CD14-positive monocyte (primary cell): ENCODE measurements around the gene CYTH4. TPM values are rescaled to one million over a fixed set of nuclear protein-coding genes. Genes with fewer than 3 reads are reported as not detected.
A peak's percentile ranks its signal among the peaks of the same experiment; 100 is the strongest.

Experiments
- DNase-seq, 3 donors: peaks; one replicate each; pipeline ENCODE4 v3.0.0-alpha.2; 2011 to 2022
- H2AFZ ChIP-seq: 2 replicates; pipeline ENCODE4 v1.6.0; 2012; ENCODE audit warnings: mild to moderate bottlenecking, low read depth, low read length, inconsistent platforms; ENCODE audit not compliant: insufficient read depth, poor library complexity, severe bottlenecking
- H3K27ac ChIP-seq, 2 donors: 1 replicate in 1 of 2; 2 replicates in 1 of 2; pipeline ENCODE4 v1.5.1; 2012 to 2013; ENCODE audit warnings: low read length in 2 of 2, control low read depth in 1 of 2, inconsistent platforms in 1 of 2, low read depth in 1 of 2, mild to moderate bottlenecking in 1 of 2
- H3K27me3 ChIP-seq, 2 donors: one replicate each; pipeline versions ENCODE4 v1.6.0 to v1.6.1; 2011 to 2013; ENCODE audit warnings: low read length in 2 of 2; ENCODE audit not compliant: control insufficient read depth in 2 of 2, insufficient read depth in 2 of 2
- H3K36me3 ChIP-seq, 2 donors: replicated peaks in 1 of 2; 1 replicate in 1 of 2; 2 replicates in 1 of 2; pipeline versions ENCODE4 v1.5.1 to v1.6.1; 2012 to 2013; ENCODE audit warnings: low read length in 2 of 2, control low read depth in 1 of 2, inconsistent platforms in 1 of 2, mild to moderate bottlenecking in 1 of 2; ENCODE audit not compliant: insufficient read depth in 2 of 2, control insufficient read depth in 1 of 2
- H3K4me1 ChIP-seq, 2 donors: 1 replicate in 1 of 2; 2 replicates in 1 of 2; pipeline versions ENCODE4 v1.5.1 to v1.6.1; 2012 to 2013; ENCODE audit warnings: low read length in 2 of 2, control low read depth in 1 of 2, inconsistent platforms in 1 of 2, mild to moderate bottlenecking in 1 of 2, moderate library complexity in 1 of 2; ENCODE audit not compliant: insufficient read depth in 2 of 2, control insufficient read depth in 1 of 2
- H3K4me2 ChIP-seq: replicated peaks from 2 replicates; pipeline ENCODE3; 2012; ENCODE audit warnings: low read length, moderate library complexity, mild to moderate bottlenecking; ENCODE audit not compliant: poor library complexity, severe bottlenecking; ENCODE audit errors: extremely low read depth
- H3K4me3 ChIP-seq, 3 experiments: fragments of 200-600 bp in 1 of 3; sonication (generic) in 1 of 3; replicated peaks in 1 of 3; 1 replicate in 2 of 3; 2 replicates in 1 of 3; pipeline ENCODE4 v1.5.1; 2011 to 2013; ENCODE audit warnings: low read length in 3 of 3, mild to moderate bottlenecking in 3 of 3, control low read depth in 2 of 3, low read depth in 2 of 3, inconsistent platforms in 1 of 3, moderate library complexity in 1 of 3
- H3K79me2 ChIP-seq: 2 replicates; pipeline ENCODE4 v1.6.0; 2012; ENCODE audit warnings: mild to moderate bottlenecking, control low read depth, inconsistent platforms, low read length, moderate library complexity; ENCODE audit not compliant: insufficient read depth
- H3K9ac ChIP-seq: 2 replicates; pipeline ENCODE4 v1.6.0; 2017; ENCODE audit warnings: low read length, mild to moderate bottlenecking; ENCODE audit not compliant: insufficient read depth, poor library complexity, severe bottlenecking
- H3K9me3 ChIP-seq, 2 donors: replicated peaks in 1 of 2; 1 replicate in 1 of 2; 2 replicates in 1 of 2; pipeline versions ENCODE4 v1.5.1 to v1.6.1; 2012 to 2013; ENCODE audit warnings: low read length in 2 of 2, control low read depth in 1 of 2; ENCODE audit not compliant: control insufficient read depth in 1 of 2, insufficient read depth in 1 of 2
- H4K20me1 ChIP-seq: 2 replicates; pipeline ENCODE4 v1.6.0; 2012; ENCODE audit warnings: mild to moderate bottlenecking, low read length, control low read depth, moderate library complexity; ENCODE audit not compliant: insufficient read depth
- H3K27ac Mint-ChIP-seq, 7 donors: one replicate each; pipeline ENCODE4 v1.8.0; 2020; ENCODE audit warnings: mild to moderate bottlenecking in 7 of 7, mixed read lengths in 7 of 7, moderate library complexity in 6 of 7, inconsistent platforms in 2 of 7
- H3K27me3 Mint-ChIP-seq, 3 donors: one replicate each; pipeline ENCODE4 v1.8.0; 2021 to 2022; ENCODE audit warnings: low read depth in 3 of 3, mild to moderate bottlenecking in 3 of 3, mixed read lengths in 3 of 3, moderate library complexity in 3 of 3, inconsistent platforms in 1 of 3
- H3K36me3 Mint-ChIP-seq, 2 donors: one replicate each; pipeline ENCODE4 v1.8.0; 2020; ENCODE audit warnings: mixed read lengths in 2 of 2, inconsistent platforms in 1 of 2, mild to moderate bottlenecking in 1 of 2
- H3K4me1 Mint-ChIP-seq: one replicate; pipeline ENCODE4 v1.8.0; 2020; ENCODE audit warnings: mild to moderate bottlenecking, mixed read lengths
- H3K4me3 Mint-ChIP-seq, 2 donors: one replicate each; pipeline ENCODE4 v1.8.0; 2020; ENCODE audit warnings: mild to moderate bottlenecking in 2 of 2, mixed read lengths in 2 of 2, moderate library complexity in 1 of 2
- H3K9me3 Mint-ChIP-seq, 7 donors: one replicate each; pipeline ENCODE4 v1.8.0; 2020 to 2022; ENCODE audit warnings: mixed read lengths in 7 of 7, mild to moderate bottlenecking in 6 of 7, moderate library complexity in 6 of 7, inconsistent platforms in 2 of 7
- WGBS: methylation state at CpG from one replicate; pipeline ENCODE4 v1.1.5; 2013; ENCODE audit warnings: missing lambda C conversion rate; ENCODE audit not compliant: insufficient coverage; 5-methylcytosine and 5-hydroxymethylcytosine counted together
- intact Hi-C, 2 donors: fragments of 100-400 bp; cut with micrococcal nuclease; formaldehyde crosslinking; loops; one replicate each; pipeline versions ENCODE4 v1.15.0 to v1.15.1; 2023
- polyA plus RNA-seq, 3 donors: library from polyadenylated mRNA; depleted of rRNA in 1 of 3; unstranded in 2 of 3; stranded (reverse) in 1 of 3; fragments of 300-500 nt in 2 of 3; fragments of >200 nt in 1 of 3; fragmentation: Illumina TruSeq in 2 of 3; gene quantifications; 1 replicate in 2 of 3; 2 replicates in 1 of 3; pipeline ENCODE4 v1.2.3, GENCODE V29; 2012 to 2021
- TF ChIP-seq, protein P1 (sequence below): fragments of 200-600 bp; IDR thresholded peaks from one replicate; pipeline ENCODE4 v1.8.0; 2022; ENCODE audit warnings: antibody characterized with exemption, mild to moderate bottlenecking

The CYTH4 gene
- polyA plus RNA-seq, 3 donors, result 51.0 to 254 (median 70.0) TPM

DNA sequence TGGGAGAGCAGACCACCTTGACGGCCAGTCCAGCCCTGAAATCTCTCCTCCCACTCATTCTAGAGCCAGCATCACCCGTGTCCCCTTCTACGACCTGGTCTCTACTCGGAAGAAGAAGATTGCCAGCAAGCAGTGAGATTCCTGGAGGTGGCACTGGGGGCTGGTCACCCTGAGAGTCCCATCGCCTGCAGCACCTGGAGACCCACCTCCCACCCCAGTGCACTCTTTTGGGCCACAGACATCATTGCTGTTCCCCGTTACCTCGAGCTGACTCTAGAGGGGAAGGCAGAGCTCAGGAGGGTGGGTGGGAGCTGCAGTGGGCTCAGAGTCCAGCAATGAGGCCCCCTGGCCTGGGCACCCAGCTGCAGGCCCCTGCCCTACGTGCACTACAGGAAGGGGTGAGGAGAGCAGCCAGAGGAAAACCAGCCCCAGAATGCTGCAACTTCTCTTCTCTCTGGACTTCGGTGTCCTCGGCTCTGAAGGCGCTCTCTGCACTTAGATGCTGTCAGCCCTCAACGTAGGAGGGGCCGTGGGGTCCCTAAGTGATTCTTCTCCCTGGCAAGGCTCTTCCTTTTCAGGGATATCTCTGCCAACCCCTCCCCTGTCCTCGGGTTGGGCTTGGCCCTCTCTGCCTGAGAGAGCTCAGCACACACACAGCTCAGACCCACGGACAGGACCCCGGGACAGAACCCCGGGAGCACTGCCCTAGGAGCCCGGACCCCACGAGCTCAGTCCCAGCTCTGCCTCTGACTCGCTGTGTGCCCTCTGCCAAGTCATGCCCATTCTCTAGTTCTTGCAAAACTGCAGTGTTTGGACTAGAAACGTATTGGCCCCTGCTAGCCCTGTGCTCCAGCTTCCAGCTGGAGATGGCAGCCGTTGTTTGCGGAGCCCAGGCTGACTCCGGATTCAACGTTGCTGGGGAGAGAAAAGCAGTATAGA is 31.3 kb downstream of the CYTH4 start:
- Mint-ChIP-seq H3K36me3 (peaks cover 61 to 63% of the 10 kb centered on the region in 2 donors), H3K27ac (peak overlapping the region; percentile 66 to 98 (median 85)), H3K9me3 (peaks cover 0 to 3% (median 0%) of the 10 kb centered on the region in 7 donors), H3K4me3 (peak overlapping the region in 1 of 2 donors; percentile 13), H3K4me1 (peaks cover 78% of the 10 kb centered on the region), H3K27me3 (peaks cover 0 to 5% (median 3%) of the 10 kb centered on the region in 3 donors)
- TF ChIP-seq, protein P1, sequence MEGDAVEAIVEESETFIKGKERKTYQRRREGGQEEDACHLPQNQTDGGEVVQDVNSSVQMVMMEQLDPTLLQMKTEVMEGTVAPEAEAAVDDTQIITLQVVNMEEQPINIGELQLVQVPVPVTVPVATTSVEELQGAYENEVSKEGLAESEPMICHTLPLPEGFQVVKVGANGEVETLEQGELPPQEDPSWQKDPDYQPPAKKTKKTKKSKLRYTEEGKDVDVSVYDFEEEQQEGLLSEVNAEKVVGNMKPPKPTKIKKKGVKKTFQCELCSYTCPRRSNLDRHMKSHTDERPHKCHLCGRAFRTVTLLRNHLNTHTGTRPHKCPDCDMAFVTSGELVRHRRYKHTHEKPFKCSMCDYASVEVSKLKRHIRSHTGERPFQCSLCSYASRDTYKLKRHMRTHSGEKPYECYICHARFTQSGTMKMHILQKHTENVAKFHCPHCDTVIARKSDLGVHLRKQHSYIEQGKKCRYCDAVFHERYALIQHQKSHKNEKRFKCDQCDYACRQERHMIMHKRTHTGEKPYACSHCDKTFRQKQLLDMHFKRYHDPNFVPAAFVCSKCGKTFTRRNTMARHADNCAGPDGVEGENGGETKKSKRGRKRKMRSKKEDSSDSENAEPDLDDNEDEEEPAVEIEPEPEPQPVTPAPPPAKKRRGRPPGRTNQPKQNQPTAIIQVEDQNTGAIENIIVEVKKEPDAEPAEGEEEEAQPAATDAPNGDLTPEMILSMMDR, result no peak
- DNase-seq, result no peak
- H3K36me3 ChIP-seq, result peaks cover 50 to 61% of the 10 kb centered on the region in 2 donors
- intact Hi-C loops, result no loop called here
- H3K4me1 ChIP-seq, result peaks cover 76 to 84% of the 10 kb centered on the region in 2 donors
- WGBS, result 46% methylated on average over 18 of the region's 25 CpGs
- no peak overlapping the region for H3K9ac ChIP-seq
- H3K4me3 ChIP-seq, result peak overlapping the region in 1 of 3 experiments; percentile 11
- H4K20me1 ChIP-seq, result peaks cover 21% of the 10 kb centered on the region
- H3K4me2 ChIP-seq, result peak overlapping the region; percentile 12
- peaks cover 24% of the 10 kb centered on the region for H3K79me2 ChIP-seq
- no peak overlapping the region for H2AFZ ChIP-seq
- no peaks in the 10 kb centered on the region for H3K9me3 ChIP-seq
- peak overlapping the region; percentile 11 to 96 for H3K27ac ChIP-seq
- H3K27me3 ChIP-seq, result no peaks in the 10 kb centered on the region

DNA sequence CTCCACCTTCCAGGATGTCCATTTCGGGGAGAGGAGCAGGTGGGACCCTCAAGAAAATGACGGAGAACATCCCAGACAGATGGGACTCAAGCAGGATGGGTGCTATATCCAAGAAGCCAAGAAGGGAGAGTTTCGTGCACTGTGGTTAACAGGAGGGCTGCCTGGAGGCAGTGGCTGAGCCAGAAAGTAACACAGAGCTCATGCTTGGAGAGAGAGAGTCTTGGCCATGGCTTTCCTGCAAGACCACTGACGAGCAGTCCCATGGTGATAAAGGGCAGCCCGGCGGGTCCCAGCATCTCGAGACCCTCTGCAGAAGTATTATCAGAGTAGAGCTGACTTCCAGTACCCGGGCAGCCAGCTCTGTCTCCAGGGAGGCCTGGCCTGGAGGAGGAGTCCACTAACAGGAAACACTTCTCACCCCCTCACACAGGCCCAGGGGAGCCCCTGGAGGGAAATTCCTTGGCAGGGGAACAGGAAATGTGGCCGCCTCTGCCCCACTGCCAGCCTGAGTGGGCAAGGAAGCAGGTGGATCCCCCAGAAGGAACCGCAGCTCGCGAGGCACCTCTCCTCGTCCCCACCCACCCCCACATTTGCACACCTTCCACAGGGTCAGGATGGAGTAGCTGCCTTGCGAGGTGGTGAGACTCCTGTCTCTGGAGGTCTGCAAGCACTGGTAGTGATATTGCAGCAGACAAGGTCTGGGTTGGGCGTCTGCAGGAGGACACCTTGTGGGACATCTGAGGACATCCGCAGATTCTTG is 32.2 kb downstream of the CYTH4 start:
- H2AFZ ChIP-seq, result no peak overlapping the region
- H3K4me3 ChIP-seq, result peak overlapping the region in 1 of 3 experiments; percentile 11
- H3K27ac ChIP-seq, result peak overlapping the region; percentile 11 to 96
- WGBS, result 21% methylated on average over 10 of the region's 16 CpGs
- intact Hi-C loops, result no loop called here
- Mint-ChIP-seq H3K36me3 (peaks cover 54 to 55% of the 10 kb centered on the region in 2 donors), H3K27me3 (peaks cover 3 to 11% (median 5%) of the 10 kb centered on the region in 3 donors), H3K4me1 (peaks cover 70% of the 10 kb centered on the region), H3K4me3 (peak overlapping the region in 1 of 2 donors; percentile 55), H3K27ac (peak overlapping the region; percentile 25 to 95 (median 74)), H3K9me3 (peaks cover 0 to 3% (median 0%) of the 10 kb centered on the region in 7 donors)
- TF ChIP-seq, protein P1, result no peak
- H3K4me2 ChIP-seq, result peak overlapping the region; percentile 12
- H3K36me3 ChIP-seq, result peaks cover 44 to 53% of the 10 kb centered on the region in 2 donors
- no peak overlapping the region for H3K9ac ChIP-seq
- no peaks in the 10 kb centered on the region for H3K9me3 ChIP-seq
- peaks cover 68 to 75% of the 10 kb centered on the region in 2 donors for H3K4me1 ChIP-seq
- no peaks in the 10 kb centered on the region for H3K27me3 ChIP-seq
- DNase-seq, result peak in 1 of 3 donors; percentile 75
- H3K79me2 ChIP-seq, result peaks cover 20% of the 10 kb centered on the region
- H4K20me1 ChIP-seq, result peaks cover 20% of the 10 kb centered on the region
